Left colon (tissue), 2 donors: ENCODE results near the gene CRHR1. TPM values are rescaled to one million over a fixed set of nuclear protein-coding genes. Genes with fewer than 3 reads are reported as not detected.
"Not testable (repeated sequence)": the region's sequence is repeated elsewhere in the genome, so short reads cannot be mapped to it uniquely, and the experiment has no call there.

ENCODE experiments used
- ATAC-seq: fragments of 200-7000 bp; cut with Tn5 transposase; one replicate; pipeline ENCODE4 v1.9.1; 2020; ENCODE audit warnings: mild to moderate bottlenecking, moderate library complexity
- DNase-seq, 2 donors: peaks; one replicate each; pipeline ENCODE4 v3.0.0-alpha.2; 2020
- intact Hi-C, 2 donors: fragments of 100-400 bp; cut with DNase I in 1 of 2; cut with micrococcal nuclease in 1 of 2; formaldehyde crosslinking; loops; one replicate each; pipeline versions ENCODE4 v1.11.2 to v1.14.0; 2022; cut with DNase I, micrococcal nuclease
- total RNA-seq, 2 donors: library from RNA; stranded (reverse); fragmentation: NEBNext Ultra II Directional; extraction: Animal tissue kit (Norgen Biotek cat#: 25700); gene quantifications; one replicate each; pipeline ENCODE4 v1.2.1, GENCODE V29; 2021
- donor health status: DM: no; HTN: no; CAD: no.
- donor health status: DM: yes; HTN: yes; CAD: no.

The CRHR1 gene
- total RNA-seq, 2 donors from 2014 or later = not detected

GRCh38 chr17:45849536-45849990, 65.4 kb downstream of the CRHR1 start:
- no peak for ATAC-seq
- no peak for DNase-seq
- intact Hi-C loops = no loop called here

DNA sequence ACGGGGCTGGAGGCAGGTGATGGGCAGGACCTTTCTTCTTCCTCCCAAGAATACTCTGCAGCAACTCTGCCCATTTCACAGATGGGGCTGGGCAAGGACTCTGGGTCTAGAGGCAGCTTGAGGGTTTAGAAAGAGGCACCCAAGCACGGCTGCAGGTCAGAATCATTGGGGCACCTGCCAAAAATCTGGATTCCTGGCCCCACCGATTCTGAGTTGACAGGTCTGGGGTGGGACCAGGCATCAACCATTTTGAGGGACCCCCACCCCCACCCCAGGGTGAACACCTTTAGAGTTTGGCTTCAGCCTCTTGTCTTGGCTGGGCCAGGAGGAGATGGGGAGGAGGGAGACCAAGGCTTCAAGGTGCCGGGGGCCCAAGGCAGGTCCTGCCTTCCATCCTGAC, 65.9 kb downstream of the CRHR1 start:
- DNase-seq (no peak), ATAC-seq (no peak)
- intact Hi-C loops = no loop called here

DNA sequence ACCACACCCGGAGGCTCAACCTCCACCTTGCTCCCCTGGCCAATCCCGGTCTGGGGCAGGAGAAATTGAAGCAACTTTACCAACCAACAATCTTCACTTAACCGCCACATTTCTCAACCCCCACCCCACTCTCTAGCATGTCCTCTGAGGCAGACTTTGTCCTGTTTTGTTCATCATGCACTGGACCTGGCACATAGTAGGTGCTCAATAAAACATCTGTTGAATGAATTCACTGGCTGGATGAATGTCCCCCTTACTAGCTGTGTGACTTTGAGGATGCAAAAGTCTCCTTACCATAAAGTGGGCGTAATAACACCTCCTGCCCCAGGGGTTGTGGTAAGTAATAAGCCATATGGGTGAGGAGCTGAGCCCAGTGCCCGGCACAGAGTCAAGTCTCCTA, 66.3 kb downstream of the CRHR1 start:
- intact Hi-C loops = no loop called here
- no peak for DNase-seq
- ATAC-seq = no peak

GRCh38 chr17:45851022-45851421, 66.9 kb downstream of the CRHR1 start:
- DNase-seq (no peak), ATAC-seq (no peak)
- intact Hi-C loops = no loop called here

GRCh38 chr17:45851464-45851863, 67.3 kb downstream of the CRHR1 start:
- ATAC-seq = no peak
- no peak for DNase-seq
- intact Hi-C loops = no loop called here

- intact Hi-C loops = no loop called here
- DNase-seq = no peak
- ATAC-seq = no peak
These were observed 67.8 kb downstream of the CRHR1 start for GRCh38 chr17:45851873-45852272.

DNA sequence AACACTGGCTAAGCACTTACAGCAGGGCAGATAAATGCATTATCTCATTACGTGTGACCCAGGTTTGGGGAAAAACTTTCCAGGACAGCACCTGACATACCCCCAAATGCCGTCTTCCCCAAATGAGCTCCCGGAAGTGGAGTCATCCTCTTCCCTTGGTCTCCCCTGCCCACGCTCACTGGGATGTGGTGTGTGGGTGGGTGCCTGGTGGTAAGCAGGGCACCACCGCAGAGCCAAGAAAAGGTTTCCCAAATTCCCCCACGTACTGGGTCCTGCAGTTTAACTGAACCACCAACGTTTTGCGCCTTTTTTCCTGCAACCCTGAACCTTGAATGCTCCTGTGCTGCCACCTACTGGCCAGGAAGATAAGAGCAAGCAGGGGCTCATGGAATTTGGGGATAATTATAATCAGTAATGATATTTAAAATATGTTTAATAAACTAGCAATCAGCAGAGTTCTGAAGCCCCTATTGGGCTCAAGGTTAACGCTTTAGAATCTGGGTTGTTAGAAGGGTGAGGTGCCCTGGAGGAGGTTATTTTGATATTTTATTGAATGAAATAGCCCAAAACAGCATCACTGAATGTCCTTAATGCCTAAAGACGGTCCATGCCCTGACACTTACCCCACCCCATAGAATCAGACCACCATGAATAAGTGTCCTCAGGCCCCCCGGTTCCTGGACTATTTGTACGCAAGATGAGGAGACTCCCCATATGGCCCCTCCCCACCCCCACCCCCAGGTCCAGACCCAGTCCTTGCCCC, 68.6 kb downstream of the CRHR1 start:
- no peak for ATAC-seq
- peak; percentile 32 to 63 for DNase-seq
- intact Hi-C loops = no loop called here

- DNase-seq = no peak
- intact Hi-C loops = no loop called here
- ATAC-seq = no peak
These were observed 70.1 kb downstream of the CRHR1 start for GRCh38 chr17:45854209-45854608.

DNA sequence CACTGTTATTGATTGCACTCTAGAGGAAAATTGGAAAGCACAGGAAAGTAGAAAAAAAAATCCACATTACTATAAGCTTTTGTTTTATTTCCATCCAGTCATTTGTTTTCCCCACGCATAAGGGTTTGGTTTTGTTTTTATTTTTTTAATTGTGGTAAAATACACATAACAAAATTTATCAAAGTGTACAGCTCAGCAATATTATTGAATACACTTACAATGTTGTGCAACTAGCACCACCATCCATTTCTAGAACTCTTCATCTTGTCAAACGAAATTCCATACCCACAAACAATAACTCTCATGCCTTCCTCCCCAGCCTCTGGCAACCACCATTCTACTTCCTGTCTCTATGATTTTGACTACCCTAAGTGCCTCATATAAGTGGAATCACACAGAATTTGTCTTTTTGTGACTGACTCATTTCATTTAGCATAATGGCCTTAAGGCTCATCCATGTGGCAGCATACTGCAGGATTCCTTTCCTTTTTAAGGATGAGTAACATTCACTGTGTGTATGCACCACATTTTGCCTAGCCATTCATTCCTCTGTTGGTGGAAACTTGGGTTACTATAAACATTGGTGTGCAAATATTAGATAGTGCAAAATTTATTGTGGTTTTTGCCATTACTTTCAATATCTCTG, 71.7 kb downstream of the CRHR1 start:
- no peak for DNase-seq

DNA sequence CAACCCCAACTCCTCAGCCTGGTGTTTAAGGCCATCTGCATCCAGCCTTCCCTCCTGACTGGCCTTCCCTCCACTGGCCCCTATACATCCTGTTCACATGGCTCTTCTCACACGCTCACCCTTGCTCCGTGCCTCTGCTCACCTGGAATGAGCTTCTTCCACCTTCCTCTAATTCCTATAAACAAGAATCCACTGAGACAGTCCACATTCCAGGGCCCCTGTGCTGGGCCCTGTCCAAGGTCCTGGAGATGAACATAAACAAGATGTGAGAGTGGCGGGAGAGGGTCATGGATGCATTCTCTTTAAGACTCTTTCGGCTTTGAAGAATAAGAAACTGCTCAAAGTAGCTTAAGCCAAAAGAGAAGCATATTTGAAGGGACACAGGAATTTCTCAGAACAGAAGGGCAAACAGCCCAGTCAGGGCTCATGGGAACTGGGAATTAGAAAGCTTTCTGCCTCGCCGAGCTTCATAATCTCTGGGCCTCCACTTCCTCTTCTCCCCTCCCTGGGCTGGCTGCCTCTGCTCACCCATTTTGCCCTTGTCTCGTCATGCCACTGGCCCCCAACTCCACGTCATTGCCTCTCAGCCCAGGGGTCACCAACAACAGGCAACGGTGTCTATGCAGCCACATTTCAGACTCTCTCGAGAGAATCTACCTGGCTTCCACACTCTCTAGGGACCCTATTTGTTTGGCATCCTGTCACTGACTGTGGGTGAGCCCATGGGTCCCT, 74.0 kb downstream of the CRHR1 start:
- intact Hi-C loops = no loop called here
- no peak for ATAC-seq
- no peak for DNase-seq

More for the DNA sequence above, 71.7 kb downstream of the CRHR1 start:
- no peak for ATAC-seq
- intact Hi-C loops = no loop called here

DNA sequence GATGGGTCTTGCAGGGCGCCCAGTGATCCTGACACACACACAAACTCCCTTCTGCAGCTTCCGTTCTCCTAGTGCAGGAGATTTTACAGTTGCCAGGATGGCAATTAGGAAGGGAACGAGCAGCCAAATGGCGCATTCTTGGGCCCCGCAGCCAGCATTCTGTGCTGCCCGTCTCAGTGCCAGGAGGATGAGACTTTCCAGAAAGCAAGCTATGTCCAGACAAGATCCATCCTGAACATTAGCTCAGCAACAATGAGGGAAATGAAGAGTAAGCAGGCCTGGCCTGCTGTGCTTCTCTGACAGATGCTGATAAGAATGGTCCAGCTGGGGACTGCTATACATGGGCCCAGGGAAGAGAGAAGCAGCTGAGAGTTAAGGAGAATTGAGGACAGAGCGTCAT, 77.0 kb downstream of the CRHR1 start:
- intact Hi-C loops = no loop called here
- DNase-seq = no peak
- no peak for ATAC-seq

DNA sequence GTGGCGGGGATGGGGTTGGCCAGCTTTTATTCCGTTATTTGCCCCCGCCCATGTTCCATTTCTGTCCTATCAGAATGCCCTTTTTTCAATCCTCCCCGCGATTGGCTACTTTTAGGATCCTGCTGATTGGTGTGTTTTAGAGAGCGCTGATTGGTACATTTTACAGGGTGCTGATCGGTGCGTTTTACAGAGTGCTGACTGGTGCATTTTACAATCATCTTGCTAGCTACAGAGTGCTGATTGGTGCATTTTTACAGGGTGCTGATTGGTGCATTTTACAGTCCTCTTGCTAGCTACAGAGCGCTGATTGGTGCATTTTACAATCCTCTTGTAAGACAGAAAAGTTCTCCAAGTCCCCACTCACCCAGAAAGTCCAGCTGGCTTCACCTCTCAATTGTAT, 78.0 kb downstream of the CRHR1 start:
- intact Hi-C loops, ATAC-seq, DNase-seq: not testable (repeated sequence)

DNA sequence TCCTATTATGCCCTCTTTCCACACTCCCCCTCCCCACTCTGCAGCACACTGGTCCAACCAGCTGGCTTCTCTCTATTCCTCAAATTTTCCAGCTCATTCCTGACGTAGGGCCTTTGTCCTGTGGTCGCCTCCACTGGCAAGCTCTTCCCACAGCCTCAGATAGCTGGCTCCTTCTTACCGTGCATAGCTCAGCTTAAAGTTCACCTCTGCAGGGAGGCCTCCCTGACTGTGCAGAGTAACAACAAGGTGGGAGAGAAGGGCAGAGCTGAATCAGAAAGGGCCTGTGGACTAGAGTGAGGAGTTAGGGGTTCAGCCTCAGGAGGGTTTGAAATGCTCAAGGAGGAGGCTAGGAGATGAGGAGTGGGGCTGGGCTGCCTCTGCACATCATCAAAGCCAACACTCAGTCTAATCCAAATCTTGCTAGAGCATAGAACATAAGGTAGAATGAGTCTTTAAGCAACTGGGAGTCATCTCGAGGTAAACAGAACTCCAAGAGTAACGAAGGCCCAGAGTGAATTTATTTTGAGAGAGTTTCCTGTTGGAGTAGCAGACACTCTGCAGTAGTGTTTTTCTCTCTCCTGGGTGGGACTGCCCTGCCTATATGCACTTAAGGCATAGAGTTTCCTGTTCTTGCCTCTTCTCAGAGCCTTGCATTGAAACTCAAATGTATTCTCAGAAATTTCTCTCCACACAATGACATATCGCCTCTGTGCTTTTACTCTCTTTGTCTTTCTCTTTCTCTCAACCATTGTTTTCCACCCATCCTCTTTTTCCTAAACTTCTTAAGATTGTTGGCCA, 79.9 kb downstream of the CRHR1 start:
- intact Hi-C loops = no loop called here
- DNase-seq = no peak
- ATAC-seq = no peak

- intact Hi-C loops = no loop called here
- DNase-seq = no peak
- no peak for ATAC-seq
These were observed 83.1 kb downstream of the CRHR1 start for GRCh38 chr17:45867171-45867570.

GRCh38 chr17:45867702-45868101, 83.6 kb downstream of the CRHR1 start:
- ATAC-seq = no peak
- no peak for DNase-seq
- intact Hi-C loops = no loop called here

- ATAC-seq (no peak), DNase-seq (no peak)
- intact Hi-C loops = no loop called here
These were observed 84.2 kb downstream of the CRHR1 start for GRCh38 chr17:45868276-45868675.

GRCh38 chr17:45869676-45870341, 85.7 kb downstream of the CRHR1 start:
- ATAC-seq = no peak
- no peak for DNase-seq
- intact Hi-C loops = no loop called here

DNA sequence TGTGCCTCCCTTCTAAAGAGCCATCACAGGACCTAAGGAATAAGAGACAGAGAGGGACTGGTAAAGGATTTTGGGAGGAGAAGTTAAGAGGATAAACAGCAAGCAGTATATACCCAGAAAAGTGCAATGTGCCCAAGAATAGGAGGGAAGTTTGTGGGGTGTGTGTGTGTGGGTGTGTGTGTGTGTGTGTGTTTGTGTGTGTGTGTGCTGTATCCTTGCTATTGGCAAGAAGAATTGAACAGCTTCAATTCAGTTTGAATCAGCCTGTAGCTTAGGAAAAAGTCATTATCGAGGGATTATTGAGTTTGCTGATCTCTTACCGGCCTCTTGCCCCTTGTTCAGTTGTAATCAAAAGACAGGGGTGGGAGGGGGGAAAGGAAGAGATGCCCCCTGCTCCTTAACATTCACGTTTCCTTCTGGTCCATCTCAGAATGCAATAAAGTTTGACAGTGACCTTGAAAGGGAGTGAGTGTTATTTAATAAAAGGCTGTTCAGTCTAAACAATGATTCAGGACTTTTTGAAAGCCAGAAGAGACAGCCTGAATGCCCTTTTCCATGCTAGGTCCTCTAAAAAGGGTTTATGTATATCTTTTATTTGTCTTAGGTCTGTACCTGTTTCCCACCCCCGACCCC, 86.3 kb downstream of the CRHR1 start:
- DNase-seq (no peak), ATAC-seq (no peak)
- intact Hi-C loops = no loop called here
